Myocyte (in vitro differentiated cells): Measurements from ENCODE around the gene ARMC10. TPM values are rescaled to one million over a fixed set of nuclear protein-coding genes. Genes with fewer than 3 reads are reported as not detected.
"Not testable (repeated sequence)": the region's sequence is repeated elsewhere in the genome, so short reads cannot be mapped to it uniquely, and the experiment has no call there.

Experiments used
- DNase-seq: peaks from one replicate; pipeline ENCODE4 v3.0.0-alpha.2; 2012; ENCODE audit warnings: low read depth
- polyA plus RNA-seq: library from polyadenylated mRNA; unstranded; fragments of >200 nt; gene quantifications from one replicate; pipeline ENCODE4 v1.2.1, GENCODE V29; 2012; ENCODE audit warnings: missing spikeins
- total RNA-seq: library from RNA; depleted of rRNA; stranded (reverse); fragments of >200 nt; gene quantifications from 2 replicates; pipeline ENCODE4 v1.2.3, GENCODE V29; 2014

ARMC10 gene
- 42.5 and 46.7 TPM in 2 replicates for total RNA-seq
- polyA plus RNA-seq: 32.9 TPM

DNA sequence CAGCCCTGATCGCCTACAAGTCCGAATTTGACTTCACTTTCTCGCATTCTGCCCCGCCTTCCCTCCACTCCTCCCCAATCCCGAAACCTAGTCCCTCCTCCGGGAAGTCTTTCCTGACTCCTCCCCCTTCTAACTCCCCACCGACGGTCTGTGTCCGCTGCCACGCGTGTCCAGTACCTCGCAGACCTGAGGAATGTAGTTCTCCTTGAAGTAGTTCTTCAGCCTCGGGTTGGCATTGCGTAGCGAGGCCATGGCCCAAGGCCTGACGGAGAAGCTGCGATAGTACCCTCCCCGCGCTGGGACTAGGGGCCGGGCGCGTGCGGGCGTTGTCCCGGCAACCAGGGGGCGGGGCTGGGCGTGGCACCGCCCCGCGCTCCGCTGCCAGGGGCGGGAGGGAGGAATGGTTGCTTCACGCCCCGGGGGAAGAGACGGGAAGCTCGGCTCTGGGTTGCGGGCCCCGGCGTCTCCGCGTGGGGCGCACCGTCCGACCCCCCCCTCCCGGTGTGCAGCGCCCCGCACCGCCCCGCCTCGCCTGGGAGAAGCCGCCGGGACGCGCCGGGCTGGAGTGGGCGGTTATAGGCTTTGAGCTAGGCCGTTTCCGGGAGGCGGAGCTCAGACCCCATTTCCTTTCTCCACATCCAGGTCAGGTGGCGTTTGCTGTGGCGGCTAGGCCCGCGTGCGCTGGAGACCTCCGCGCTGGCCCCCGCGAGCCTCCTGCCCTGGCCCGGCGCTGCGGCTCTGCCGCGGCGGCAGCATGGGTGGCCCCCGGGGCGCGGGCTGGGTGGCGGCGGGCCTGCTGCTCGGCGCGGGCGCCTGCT, at the start of gene ARMC10, which contains the start of gene FBXL13:
Gene ARMC10, plus strand, starts transcription at position 622 of the 818 bp plus-strand sequence. Its CDS starts 133 bp downstream, at position 755.
Gene FBXL13, minus strand, starts transcription at position 278 of the 818 bp plus-strand sequence.
- DNase-seq: peak; percentile 95

GRCh38 chr7:103025341-103025740, 49.6 kb upstream of the ARMC10 start:
- DNase-seq: no peak

DNA sequence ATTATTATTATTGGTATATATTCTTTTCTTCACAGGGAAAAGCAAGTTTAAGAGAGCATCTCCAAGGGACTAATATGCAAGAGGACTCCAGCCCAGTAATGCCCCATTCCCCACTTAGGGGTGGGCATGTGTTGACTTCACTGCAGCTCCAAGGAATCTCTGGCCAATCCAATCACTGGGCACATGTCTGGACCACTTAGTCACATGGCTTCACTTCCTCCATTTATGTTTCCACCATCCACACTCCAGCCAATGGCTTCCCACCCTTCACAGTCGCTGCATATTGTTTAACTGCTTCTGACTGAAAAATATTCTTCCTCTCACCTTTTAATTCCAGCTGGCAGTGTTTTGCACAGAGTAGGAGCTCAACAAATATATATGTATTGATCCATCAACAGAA, 43.9 kb upstream of the ARMC10 start:
- DNase-seq: no peak

- DNase-seq: peak; percentile 5
Measured at GRCh38 chr7:103031781-103032180, 43.2 kb upstream of the ARMC10 start.

GRCh38 chr7:103034318-103034717, 40.6 kb upstream of the ARMC10 start:
- DNase-seq: not testable (repeated sequence)

GRCh38 chr7:103037476-103037822, 37.5 kb upstream of the ARMC10 start:
- no peak for DNase-seq

DNA sequence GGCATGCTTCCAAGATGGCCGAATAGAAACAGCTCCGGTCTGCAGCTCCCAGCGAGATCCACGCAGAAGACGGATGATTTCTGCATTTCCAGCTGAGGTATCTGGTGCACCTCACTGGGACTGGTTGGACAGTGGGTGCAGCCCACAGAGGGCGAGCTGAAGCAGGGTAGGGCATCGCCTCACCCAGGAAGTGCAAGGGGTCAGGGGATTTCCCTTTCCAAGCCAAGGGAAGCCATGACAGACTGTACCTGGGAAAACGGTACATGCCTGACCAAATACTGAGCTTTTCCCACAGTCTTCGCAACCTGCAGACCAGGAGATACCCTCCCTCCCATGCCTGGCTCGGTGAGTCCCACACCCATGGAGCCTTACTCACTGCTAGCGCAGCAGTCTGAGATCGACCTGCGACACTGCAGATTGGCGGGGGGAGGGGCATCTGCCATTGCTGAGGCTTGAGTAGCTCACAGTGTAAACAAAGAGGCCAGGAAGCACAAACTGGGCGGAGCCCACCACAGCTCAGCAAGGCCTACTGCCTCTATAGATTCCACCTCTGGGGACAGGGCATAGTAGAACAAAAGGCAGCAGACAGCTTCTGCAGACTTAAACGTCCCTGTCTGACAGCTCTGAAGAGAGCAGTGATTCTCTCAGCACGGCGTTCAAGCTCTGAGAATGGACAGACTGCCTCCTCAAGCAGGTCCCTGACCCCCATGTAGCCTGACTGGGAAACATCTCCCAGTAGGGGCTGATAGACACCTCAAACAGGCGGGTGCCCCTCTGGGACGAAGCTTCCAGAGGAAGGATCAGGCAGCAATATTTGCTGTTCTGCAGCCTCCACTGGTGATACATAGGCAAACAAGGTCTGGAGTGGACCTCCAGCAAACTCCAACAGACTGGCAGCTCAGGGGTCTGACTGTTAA, 36.9 kb upstream of the ARMC10 start:
- not testable (repeated sequence) for DNase-seq

- DNase-seq: not testable (repeated sequence)
Measured at GRCh38 chr7:103041815-103042214, 33.1 kb upstream of the ARMC10 start.

- DNase-seq: peak; percentile 21
Measured at GRCh38 chr7:103048833-103049232, 26.1 kb upstream of the ARMC10 start.

DNA sequence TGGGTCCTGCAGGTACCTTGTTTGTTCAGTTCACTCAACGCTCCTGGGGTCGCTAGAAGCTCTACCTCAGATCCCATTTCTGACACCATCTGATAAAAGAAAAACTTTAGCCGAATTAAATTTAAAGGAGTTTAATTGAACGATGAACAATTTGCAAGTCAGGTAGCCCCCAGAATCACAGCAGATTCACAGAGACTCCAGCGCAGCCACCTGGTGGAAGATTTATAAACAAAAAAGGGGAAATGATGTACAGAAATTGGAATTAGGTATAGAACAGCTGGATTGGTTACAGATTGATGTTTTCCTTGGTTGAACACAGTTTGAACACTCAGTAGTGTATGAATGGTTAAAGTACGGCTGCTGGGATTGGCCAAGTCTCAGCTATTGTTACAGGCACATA, 23.4 kb upstream of the ARMC10 start:
- DNase-seq: no peak

- DNase-seq: not testable (repeated sequence)
Measured at GRCh38 chr7:103056006-103056405, 18.9 kb upstream of the ARMC10 start.

- no peak for DNase-seq
Measured at GRCh38 chr7:103058122-103058521, 16.8 kb upstream of the ARMC10 start.

DNA sequence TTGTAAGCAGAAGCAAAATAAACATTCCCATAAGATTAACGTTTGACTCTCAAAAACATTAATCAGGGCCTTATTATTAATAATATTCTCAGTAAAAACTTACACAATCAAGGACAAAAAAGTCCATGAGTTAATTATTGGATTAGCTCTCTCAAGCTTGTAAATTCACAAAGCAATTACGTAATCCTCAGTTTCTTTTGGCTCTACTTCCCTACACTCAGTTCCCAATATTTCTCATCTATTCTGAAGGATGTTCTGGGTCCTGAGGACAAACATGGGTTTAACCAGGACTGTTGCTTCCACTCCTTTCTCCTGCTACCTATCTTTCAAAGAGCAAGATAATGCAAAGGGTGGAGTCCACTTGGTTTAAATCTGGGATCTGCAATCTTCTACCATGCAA, 15.5 kb upstream of the ARMC10 start:
- no peak for DNase-seq

DNA sequence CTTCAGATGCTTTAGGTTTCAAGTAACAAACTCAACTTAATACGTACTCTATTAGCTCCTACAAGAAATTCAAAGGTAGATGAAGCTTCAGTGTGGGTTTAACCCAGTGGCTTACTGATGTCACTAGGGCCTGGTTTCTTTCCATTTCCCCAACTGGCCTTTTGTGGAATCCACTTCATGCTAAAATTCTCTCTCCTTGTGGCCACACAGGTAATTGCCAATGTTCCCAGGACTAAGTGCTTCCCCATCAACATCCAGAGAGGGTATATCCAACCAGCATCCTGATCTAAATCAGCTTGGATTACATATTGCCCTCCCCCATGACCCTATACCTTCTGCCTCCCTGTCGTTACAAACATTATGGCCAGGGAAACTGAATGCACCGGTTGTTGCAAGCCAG, 11.0 kb upstream of the ARMC10 start:
- no peak for DNase-seq

- peak; percentile 48 for DNase-seq
Measured at GRCh38 chr7:103065667-103066066, 9.3 kb upstream of the ARMC10 start.

GRCh38 chr7:103068414-103069403, 6.2 kb upstream of the ARMC10 start:
- DNase-seq: peak; percentile 35

GRCh38 chr7:103071000-103071399, 3.9 kb upstream of the ARMC10 start:
- no peak for DNase-seq

GRCh38 chr7:103073989-103074518, 886 bp upstream of the ARMC10 start:
- DNase-seq: no peak

GRCh38 chr7:103075337-103075918, 488 bp downstream of the ARMC10 start:
- peak; percentile 50 for DNase-seq

GRCh38 chr7:103076764-103077163, 1.8 kb downstream of the ARMC10 start:
- no peak for DNase-seq
